Measurements from ENCODE around the gene SEMA4A. TPM values are rescaled to one million over a fixed set of nuclear protein-coding genes. Genes with fewer than 3 reads are reported as not detected.

The SEMA4A gene
- total RNA-seq: 2.5 and 2.9 TPM in 2 replicates

DNA sequence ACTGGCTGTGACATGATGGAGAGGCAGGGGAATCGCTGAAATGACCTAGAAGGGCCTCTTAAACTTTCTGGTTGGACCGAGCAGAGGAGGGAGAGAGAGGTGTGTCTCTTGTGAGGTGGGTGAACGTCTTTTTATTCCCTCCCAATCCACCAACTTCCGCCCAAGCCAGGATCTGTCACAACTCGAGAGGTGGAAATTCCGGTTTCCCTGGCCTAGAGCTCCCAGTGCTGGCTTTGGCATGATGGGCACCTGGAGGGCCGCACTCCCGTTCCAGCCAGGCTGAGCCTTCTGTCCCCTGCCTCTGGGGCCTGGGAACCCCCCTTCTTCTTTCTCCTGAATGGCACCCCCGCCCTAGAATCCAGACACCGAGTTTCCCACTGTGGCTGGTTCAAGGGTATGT is at the start of gene SEMA4A:
Gene SEMA4A (plus strand): TSS at position 224 of the 400 bp plus-strand sequence. CDS start 994 bp downstream, outside the sequence.

DNA sequence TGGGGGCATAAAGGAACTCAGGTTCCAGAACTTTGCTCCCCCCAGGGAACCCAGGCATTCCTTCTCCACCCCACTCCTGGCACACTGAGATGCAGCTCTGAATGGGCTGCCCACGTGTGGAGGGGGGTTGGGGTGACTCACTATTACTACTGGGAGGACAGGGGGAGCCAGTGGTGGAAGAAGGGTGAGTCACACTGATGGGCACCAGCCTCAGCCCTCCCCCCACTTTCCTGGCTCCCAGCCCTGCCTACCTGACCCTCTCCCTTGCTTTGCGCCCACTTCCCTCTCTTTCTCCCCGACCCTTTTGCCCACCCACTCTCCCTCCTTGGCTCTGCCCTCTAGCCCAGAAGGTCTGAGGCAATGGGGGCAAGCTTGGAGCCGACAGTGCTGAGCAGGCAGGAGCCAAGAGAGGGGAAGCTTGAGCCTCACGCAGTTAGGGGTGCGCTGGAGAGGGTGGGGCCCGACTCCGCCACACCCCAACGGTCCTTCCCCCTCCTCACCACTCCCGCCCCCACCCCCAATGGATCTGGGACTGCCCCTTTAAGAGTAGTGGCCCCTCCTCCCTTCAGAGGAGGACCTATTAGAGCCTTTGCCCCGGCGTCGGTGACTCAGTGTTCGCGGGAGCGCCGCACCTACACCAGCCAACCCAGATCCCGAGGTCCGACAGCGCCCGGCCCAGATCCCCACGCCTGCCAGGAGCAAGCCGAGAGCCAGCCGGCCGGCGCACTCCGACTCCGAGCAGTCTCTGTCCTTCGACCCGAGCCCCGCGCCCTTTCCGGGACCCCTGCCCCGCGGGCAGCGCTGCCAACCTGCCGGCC is 39.1 kb upstream of the SEMA4A start, which contains the start of gene LMNA:
Gene LMNA (plus strand): TSS at position 611 of the 818 bp plus-strand sequence. CDS start 208 bp downstream, outside the sequence.

DNA sequence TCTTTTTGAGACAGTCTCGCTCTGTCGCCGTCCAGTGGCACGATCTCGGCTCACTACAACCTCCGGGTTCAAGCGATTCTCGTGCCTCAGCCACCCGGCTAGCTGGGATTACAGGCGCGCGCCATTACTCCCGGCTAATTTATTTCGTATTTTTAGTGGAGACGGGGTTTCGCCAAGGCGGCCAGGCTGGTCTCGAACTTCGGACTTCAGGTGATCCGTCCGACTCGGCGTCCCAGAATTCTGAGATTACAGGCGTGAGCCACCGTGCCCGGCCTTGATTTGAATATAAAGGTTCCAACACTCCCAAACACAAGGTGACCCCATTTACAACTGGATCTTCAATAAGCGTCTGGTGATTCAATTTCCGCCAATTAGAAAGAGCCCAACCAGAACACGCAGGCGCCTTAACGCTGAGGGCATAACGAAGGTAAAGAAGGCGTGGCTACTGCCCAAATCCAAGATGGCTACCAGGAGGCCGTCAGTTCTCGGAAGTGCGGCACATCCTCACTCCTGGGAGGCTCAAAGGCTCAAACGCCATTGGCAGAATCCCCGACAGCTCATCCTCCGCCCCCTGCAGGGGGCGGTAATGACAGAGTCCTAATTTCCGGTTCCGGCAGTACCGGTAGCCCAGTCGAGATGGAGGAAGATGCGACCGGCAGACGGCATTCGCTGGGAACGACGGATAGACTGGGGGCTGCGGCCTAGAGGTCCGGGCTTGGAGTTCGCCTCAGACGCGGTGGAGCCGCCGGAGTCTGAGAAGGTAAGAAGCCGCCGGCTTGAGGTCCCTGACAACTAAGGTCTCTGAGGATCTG is 40.3 kb downstream of the SEMA4A start, which contains the start of gene SLC25A44:
Gene SLC25A44 (plus strand): TSS at position 617 of the 812 bp plus-strand sequence. CDS start 5,744 bp downstream, outside the sequence.

GRCh38 chr1:156212833-156213643 is 59.7 kb downstream of the SEMA4A start, which contains the start of gene PMF1:
PMF1 (plus strand) TSS chr1:156213007; CDS start chr1:156213016, 9 bp downstream.

Small RNA genes within 50 kb of the gene (small RNA-seq; reads per million reads assigned to genes)
- gene RF00568: not detected

Other genes starting within 250 kb of the SEMA4A start
- 38.8 and 42.3 TPM in 2 replicates for gene RIT1, start 242.2 kb upstream of the SEMA4A start, total RNA-seq
- 24.6 and 29.1 TPM in 2 replicates for gene KHDC4, start 219.2 kb upstream of the SEMA4A start, total RNA-seq
- not detected in 2 replicates for gene RXFP4, start 211.9 kb upstream of the SEMA4A start, total RNA-seq
- 97.5 and 117 TPM in 2 replicates for gene ARHGEF2, start 175.0 kb upstream of the SEMA4A start, total RNA-seq
- 513 and 533 TPM in 2 replicates for gene SSR2, start 132.6 kb upstream of the SEMA4A start, total RNA-seq
- 9.9 and 12.3 TPM in 2 replicates for gene UBQLN4, start 99.8 kb upstream of the SEMA4A start, total RNA-seq
- 35.1 and 35.9 TPM in 2 replicates for gene LAMTOR2, start 98.8 kb upstream of the SEMA4A start, total RNA-seq
- 0.13 TPM in 1 of 2 replicates, not detected in the other for gene RAB25, start 92.4 kb upstream of the SEMA4A start, total RNA-seq
- gene MEX3A, start 71.1 kb upstream of the SEMA4A start, total RNA-seq: 0.91 and 1.1 TPM in 2 replicates
- 866 and 1,017 TPM in 2 replicates for gene LMNA, start 38.9 kb upstream of the SEMA4A start, total RNA-seq
- 11.0 and 15.3 TPM in 2 replicates for gene SLC25A44, start 40.5 kb downstream of the SEMA4A start, total RNA-seq
- 27.6 and 32.4 TPM in 2 replicates for gene PMF1, start 59.4 kb downstream of the SEMA4A start, total RNA-seq
- gene BGLAP, start 88.6 kb downstream of the SEMA4A start, total RNA-seq: 0.32 TPM in 1 of 2 replicates, not detected in the other
- gene PAQR6, start 94.5 kb downstream of the SEMA4A start, total RNA-seq: 0.26 and 0.43 TPM in 2 replicates
- 31.4 and 37.4 TPM in 2 replicates for gene SMG5, start 129.2 kb downstream of the SEMA4A start, total RNA-seq
- 0.91 and 1.2 TPM in 2 replicates for gene TMEM79, start 130.7 kb downstream of the SEMA4A start, total RNA-seq
- 79.1 and 92.9 TPM in 2 replicates for gene GLMP, start 142.1 kb downstream of the SEMA4A start, total RNA-seq
- 0.22 TPM in 1 of 2 replicates, not detected in the other for gene VHLL, start 145.7 kb downstream of the SEMA4A start, total RNA-seq
- gene CCT3, start 184.7 kb downstream of the SEMA4A start, total RNA-seq: 195 and 293 TPM in 2 replicates
- 0.65 TPM in 1 of 2 replicates, not detected in the other for gene TSACC, start 184.9 kb downstream of the SEMA4A start, total RNA-seq
- gene RHBG, start 215.6 kb downstream of the SEMA4A start, total RNA-seq: not detected in 2 replicates

Data from articular chondrocyte of knee joint (primary cell).